Right kidney (tissue), 1 donor: ENCODE measurements around the gene ADAMTS2.
A peak's percentile ranks its signal among the peaks of the same experiment; 100 is the strongest.

Experiments
- DNase-seq: peaks from one replicate; pipeline ENCODE4 v3.0.0-alpha.2; 2016

The ADAMTS2 gene

DNA sequence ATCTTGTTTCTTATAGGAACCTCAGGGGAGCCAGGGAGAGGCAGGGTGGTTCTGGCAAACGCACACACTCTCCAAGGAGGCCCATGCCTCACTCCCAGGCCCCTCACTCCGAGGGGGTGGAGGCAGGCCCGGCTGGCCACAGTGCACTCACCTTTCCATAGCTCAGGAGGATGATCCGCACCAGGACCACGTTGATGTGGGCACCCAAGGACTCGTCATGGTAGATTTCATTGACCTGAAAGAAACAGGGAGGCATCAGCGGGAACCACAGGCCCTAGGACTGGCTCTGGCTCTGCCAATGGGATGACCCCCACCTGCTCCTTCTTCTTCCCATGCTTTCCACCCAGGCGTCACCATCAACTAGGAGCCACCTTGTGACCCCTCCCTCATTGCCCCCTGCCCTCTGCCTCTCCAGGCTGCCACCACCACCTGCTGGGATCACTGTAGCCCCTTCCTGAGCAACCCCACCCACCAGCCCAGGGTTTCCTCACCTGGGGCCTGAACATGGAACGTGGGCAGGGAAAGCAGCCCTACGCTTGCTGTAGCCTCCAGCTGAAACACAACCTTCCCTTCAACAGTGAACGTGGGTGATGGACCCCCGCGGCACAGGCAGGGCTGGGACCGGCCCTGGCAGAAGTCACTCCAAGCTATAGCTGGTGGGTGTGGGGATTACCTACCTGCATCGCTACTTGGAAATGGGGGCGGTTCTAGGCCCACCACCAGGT is 164.2 kb downstream of the ADAMTS2 start:
- DNase-seq = no peak

DNA sequence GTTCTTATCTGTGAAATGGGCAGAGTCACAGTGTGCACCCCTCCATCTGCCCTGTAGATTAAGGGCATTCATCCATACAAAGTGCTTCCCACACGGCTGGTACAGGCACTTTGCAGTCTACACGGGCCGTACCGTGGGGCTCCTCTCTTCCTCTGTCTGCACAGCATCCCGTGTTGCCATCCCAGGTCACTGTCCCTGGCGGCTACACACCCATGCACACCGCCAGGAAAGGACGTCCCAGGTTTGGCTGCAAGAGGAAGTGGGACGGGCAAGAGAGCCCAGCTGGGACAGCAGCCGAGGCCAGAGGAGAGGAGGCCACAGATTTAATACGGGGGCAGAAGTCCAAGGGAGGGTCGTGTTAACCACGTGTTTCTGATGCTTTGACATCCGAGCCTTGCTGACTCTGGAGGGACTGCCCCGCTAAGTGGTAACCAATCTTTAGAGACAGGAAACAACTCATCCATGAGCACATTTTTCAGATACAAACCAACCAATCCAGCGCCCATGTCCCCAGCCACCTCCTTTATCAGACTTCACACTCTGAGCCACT is 165.1 kb downstream of the ADAMTS2 start:
- DNase-seq = no peak

DNA sequence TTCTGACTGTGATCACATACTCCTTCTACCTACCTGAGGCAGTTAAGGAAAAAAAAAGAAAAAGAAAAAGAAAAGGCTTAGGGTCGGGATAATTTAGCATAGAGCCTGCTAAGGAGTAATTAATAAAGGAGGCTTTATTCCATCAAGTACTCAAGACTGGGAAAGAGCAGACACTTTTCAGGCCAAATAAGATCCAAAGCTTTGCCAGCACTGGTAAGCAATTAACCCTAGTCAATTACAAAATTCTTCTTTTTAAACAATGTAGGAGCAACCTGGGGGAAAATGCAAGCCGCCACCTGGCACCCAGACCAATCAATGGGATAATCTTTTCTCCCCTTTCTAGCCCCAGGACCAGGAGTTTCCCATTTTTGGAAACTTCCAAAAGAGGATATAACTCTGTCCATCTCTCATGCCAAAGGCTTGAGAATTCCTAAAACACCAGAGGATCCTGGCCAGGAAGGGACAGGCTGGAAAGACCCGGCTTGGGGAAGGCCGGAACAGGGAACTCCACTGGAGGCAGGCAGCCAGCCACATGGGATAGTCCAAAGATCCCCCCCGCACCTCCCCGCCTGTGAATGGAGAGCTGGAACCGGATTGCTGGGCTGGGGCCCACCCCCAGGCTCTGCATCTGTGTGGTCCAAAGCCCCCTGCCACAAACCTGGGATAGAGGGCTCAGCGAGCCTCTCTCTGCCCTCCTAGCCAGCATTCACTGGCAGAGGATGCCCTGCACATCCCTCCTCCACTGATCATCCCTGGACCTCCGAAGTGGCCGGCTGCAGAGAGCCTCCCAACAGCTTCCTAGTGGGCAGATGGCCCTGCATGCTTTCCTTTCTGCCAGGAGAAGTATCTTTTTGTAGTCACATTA is 167.3 kb downstream of the ADAMTS2 start:
- no peak for DNase-seq

DNA sequence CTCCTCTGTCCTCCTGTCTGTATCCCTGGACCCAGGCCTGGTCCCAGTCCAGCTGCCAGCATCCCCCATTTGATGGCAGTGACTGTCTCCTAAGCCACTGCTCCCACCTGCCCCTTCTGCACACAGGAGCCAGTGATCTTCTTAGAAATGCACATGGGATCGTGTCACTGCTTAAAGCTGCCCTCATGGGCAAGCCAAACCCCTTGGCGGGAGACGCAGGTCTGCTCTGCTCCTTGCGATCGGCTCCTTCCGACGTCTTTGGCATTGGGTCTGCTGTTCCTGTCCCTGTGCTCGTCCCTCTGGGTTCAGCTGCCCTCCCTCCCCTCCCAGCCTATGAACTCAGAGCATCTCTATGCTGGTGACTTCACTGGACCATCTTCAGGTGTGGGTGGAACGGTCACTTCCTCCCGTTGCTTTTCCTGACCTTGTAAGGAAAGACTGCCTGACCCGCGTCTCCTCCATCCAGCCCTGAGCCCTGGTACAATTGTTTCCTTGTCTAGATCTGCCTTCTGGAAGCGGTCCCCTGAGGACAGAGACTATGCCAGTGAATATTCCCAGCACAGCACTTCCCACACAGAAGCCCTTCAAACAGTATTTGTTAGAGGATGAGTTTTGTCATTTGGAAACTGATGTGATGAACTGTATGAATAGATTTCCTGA is 168.6 kb downstream of the ADAMTS2 start:
- DNase-seq = no peak

DNA sequence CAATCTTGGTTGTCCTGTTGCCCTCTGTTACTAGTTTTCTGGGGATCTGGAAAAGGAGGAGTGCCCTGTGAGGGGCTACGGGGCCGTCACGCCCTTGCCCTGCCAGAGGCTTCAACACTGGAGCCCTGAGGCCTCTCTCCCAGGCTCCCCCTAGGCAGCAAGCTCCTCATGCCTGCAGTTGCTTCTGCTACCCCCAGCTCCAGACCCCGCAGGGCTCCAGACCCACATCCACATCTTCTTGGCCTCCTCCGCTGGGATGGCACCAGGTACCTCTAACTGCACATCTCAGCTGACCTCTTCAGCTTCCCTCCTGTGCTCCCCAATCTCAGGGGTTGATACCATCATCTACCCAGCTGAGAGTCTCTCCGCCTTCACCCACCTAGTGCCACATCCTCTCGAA is 169.1 kb downstream of the ADAMTS2 start:
- DNase-seq = no peak

DNA sequence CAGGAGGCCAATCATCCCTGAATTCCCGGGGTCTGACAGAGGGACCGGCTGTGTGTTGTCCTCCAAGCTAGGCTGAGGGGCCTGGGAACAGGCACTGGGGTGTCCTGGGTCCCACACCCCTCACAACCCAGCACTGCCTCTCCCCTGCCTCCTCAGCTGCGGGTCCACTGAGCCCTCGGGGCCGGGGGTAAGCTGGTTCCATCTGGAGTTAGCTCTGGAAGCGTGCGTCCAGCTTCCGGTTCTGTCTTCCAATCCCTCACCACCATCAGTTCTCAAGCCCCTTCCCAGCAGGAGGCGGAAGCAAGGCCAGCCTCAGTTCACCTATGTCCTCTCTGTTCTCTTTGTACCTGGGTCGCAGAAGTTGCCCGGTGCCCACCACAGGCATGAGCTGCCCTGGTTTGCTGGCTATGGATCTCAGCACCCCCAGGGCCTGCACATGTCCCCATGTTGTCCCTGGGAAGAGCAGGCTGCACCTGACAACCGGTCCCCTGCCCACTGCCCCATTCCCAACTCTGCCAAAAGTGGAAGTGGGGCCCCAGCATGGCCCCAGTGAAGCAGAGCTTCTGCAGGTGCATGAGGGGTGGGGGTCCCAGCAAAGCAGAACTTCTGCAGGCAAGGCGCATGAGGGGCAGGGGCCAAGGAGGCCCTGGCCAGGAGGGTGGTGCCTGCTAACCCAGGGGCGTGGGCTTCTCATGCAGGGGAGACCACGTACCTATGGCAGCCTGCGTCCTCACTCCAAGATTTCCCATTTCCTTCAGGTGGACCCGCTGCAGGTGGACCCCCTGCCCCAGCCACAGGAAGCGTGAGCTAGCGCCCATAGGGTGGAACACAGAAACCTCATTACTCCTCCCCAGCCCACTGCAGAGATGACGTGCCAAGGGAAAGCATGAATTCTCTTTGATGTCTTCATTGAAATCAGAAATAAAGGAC is 173.2 kb downstream of the ADAMTS2 start:
- DNase-seq = no peak

DNA sequence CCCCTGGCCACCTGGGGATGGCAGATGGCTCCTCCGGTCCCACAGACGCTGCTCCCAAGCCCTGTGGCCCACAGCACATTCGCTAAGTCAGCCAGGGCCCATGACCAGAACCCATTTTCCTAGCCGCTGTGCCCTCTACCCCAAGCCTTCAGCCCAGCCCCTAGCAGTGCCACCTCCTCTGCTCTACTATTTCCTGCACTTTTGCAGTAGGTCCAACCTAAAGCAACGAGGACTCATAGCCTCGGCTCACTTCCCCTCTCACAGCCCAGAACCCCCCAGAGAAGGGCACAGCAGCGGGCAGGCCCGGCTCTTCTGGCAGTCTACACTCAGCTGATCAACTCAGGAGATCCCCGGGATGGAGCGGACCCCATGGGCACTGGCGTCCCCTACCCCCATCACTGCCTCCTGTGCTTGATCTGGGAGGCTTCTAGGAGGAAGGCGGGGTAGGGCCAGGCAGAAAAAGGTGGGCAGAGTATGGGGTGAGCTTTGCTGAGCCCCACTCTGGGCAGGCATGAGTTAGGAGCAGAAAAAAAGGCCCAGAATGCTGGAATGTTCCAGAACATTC is 173.9 kb downstream of the ADAMTS2 start:
- DNase-seq = no peak

DNA sequence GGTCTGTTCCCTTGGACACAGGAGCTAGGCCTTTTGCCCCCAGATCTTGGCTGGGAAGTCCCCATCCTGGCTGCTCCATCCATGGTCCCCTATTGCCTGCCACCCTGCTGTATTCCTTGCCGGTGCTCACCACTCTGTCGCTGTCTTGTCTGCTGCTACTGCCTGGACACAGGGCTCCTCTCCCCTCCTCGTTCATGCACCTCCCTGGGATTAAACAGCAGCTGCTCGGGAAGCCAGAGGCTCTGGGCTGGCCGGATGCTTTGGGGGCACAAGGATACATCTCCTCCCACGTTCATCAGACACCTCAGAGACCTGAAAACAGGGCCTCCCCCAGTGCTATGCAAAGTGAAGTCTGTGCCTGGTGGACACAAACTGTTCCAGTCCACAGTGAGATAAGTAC is 174.7 kb downstream of the ADAMTS2 start:
- DNase-seq = no peak

DNA sequence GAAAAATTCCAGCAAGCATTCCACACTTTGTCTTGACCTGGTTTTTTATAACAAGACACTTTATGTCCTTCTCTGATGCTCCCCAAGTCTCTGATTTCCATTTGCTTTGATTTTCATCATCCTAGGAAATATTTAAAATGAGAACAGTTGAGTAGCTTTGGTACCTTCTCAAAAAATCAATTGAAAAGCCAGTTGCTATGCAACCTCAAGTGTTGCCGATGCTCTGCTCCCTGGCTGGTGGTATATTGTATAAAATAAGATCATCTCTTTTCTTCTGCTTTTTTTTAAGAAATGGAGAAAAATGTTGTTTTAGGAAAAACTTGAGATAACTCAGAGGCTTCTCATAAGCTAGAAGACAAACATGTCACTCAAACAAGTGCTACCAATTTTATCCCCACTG is 175.4 kb downstream of the ADAMTS2 start:
- no peak for DNase-seq

DNA sequence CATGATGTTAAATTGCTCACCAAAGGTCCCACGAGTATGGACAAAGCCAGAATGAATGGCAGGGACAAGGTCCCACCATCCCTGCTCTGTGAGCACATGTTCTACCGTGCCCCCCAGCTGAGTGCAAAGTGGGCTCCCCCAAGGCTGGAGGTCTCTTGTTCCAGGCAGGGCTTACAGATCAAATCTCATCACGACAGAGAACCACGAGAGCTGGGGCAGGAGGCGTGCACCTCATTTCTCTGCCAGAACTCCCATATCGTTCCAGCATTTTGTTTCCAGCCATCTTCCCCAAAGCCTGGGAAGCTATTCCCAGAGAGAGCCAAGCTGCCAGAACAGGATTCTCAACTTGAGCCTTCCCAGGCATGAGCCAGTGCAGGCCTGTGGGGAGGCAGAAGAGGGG is 176.6 kb downstream of the ADAMTS2 start:
- no peak for DNase-seq

DNA sequence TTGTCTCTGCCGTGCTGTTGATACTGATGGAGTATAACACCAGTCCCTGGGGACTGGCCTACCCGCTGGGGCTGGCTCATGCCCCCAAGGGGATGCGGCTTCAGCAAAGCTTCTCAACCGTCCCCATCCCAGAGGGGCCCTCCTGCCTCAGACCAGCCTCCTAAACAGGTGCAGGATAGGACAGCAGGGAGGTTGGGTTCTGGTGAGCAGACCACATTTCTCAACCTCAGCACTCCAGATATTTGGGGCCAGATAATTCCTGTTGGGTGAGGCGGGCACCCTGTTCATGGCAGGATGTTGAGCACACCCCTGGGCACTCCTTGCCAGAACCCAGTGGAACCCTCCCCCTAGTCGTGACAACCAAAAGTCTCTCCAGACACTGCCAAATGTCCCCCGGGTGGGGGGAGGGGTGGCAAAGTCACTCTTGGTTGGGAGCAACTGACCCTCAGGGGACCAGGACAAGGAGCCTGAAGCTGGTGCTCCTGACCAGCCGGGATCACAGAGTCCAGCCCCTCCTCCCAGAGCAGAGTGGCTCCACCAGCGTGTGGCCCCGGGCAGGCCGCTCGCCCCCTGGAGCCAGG is 177.3 kb downstream of the ADAMTS2 start:
- DNase-seq = no peak

DNA sequence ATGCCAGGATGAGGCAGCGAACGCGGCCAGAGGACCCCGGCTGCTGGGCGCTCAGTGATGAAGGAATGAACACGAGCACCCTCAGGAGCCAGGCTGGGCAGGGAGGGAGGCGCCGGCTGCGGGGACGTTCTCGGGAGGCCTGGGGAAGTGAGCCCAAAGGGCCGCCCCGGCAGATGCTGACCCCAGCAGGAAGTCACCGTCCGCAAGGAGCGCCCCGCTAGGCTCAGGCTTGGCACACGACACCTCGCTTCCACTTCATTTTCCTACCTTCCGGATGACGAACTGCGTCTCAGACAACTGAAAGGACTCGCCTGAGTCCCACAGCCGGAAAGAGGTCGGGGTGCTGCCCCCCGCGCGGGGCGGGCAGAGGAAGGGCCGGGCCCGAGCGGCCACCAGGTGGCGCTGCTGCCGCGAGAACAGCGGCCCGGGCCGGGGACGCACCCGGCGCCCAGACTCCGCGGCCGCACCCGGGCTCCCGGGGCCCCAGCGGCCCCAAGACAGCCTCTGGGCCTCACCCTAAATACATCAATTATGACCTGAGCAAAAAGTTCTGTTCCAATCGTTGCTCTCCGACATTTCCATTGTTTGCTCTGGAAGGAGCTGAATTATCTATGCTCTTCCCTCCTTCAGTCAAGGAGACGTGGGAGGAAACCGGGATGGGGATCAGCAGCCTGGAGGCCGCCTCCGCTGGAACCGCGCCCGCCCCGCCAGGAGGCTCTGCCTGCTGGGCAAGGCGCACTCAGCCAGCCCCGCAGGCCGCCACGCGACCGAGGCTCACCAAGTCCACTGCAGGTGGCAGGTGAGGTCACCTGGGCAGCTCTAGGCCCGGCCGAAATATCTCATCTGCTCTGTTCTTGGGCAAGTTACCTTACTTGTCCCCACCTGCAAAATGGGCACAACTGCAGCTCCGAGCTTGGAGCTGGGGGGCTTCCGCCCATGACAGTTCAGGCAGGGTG is 178.1 kb downstream of the ADAMTS2 start:
- peak; percentile 94 for DNase-seq

DNA sequence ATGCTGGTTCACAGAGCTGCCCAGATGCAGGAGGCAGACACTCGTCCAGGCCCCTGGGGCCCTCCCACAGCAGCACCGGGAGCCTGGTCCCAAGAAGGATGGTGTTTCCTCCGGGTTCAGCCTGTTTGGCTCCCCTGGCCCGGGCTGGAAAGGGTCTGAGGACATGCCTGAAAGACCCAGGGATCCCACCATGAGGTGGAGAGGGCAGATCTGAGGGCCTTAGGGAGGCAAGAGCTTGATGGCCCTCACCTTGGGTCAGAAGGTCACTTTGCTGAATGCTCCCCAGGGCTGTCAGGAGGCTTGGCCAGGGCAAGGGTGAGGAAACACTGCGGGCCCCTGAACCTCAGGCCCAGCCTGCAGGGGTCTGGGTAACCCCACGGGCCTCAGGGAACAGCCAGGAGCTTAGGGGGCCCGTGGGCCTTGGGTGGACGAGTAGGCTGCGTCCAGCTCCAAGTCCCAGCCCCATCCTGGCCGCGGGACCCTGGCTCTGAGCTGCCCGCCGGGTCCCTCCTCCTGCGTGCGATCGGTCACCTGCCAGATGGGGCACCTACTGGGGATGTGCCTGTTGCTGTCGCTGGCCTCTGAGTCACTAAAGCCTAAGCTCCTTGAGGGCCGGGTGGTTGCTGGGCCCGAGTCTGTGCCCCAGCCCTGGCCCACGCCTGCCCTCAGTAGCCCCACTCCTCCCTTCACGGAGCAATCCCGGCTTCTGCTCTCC is 178.9 kb downstream of the ADAMTS2 start:
- no peak for DNase-seq

DNA sequence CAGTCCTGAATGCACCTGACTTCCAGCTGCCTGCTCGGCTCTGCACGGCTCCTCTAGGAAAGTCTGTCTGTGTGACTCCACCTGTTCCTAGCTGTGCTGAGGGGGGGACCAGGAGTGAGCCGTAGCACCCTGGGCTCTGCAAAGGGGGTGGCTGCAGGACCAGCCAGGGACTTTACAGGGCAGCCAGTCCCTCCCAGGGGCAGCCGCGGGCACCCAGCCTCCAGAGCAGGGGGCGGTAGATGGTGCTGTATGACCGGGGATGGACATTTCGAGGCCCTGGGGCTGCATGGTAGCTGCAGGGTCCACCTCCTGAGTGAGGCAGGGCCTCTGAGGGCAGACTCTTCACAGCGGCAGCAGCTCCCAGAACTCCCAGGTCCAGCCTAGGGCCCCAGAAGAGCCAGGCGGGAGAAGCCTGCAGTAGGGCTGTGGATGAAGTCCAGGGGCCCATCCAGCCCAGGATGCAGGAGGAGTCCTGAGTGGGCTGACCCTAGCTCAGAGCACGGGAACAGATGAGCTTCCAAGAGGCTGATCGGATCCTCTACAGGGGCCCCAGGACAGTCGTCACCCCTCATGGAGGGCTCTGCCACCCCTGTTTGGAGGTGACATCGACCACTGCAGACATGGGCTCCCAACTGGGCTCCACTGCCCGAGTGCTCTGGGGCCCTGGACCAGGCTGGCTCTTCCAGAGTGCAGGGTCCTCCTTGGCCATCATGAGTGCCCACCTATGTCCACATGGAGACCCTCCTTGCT is 179.7 kb downstream of the ADAMTS2 start:
- DNase-seq = no peak

DNA sequence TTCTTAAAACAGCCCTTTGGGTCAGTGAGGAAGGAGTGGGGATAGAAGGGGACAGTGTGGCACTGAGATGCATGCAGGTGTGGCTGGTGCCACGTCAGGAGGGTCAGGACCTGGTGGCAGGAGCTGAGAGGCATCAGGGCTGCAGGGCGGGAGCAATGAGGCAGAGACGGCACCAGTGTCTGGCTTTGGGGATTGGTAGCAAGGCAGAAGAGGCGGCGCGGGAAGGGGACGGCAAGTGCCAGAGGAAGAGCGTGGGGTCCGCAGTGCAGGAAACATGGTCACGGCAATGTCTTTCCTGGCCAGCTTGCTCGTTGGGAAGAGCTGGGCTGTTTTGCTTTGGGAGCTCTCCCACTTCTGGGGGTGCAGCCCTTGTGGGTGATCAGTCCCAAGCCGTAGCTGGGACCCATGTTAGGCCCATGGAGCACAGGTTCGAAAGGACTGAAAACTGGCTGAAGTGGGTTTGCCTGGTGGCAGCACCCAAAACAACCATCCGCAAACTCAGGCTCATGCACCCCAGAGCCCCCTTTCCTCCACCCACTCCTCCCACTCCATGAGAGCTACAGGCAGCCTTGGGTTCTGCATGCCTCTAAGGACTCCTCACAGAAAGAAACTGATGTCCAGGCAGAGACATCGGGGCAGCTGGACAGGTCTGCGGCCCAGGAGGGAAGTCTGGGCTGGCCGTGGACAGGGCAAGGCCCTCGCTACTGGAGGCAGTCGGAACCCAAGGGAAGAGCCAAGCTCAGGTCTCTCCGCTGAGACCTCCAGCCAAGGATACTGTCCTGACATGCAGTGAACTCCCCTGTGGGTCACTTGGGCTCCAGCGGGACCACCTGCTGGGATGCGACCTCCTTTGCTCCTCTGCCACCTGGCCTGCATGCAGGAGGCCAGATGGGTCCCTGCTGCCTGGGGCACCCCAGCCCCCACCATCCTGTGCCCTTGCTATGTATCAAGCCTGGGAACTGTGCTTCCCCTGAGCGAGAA is 180.6 kb downstream of the ADAMTS2 start:
- no peak for DNase-seq

DNA sequence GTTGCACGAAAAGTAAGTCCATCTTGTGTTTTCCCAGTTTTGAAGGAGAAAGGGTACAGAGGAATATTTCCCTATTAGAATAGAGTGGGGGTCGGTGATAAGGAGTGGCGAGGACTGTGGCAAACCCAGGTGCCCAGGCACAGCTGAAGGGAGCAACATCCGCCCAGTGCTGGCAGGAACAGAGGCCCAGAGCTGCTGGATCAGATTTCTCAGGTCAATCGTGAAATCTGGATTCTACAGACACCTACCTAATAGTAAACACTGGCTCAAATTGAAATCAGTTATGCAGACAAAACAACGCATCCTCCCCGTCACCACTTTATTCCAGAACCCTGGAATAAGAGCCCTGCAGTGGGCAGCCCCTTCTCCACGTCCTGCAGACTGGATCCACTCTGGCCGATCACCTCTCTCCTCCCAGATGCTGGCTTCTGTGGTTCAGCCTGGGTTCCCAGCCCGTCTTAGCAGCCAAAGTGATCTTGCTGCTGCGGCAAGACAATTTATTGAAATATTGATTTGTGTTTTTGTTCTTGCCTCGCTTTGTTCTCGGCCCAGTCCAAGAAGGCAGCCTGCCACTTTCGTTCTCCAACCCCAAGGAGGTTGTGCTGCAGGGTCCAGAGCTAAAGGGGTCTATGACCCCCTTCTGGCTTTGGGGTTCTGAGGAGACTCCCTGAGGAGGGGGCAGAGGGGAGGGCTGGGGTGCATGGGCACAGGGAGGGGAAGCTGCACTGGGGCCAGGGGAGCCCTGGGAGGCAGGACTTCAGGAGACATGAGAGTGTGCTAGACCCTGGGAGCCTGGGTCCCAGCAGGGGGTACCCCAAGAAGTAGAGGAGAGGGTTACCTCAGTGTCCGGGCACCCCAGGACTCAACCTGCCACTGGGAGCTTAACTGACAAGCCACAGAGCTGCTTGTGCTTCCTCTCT is 181.8 kb downstream of the ADAMTS2 start:
- no peak for DNase-seq
